Measurements from ENCODE around the gene TMF1.

TMF1 gene, protein sequence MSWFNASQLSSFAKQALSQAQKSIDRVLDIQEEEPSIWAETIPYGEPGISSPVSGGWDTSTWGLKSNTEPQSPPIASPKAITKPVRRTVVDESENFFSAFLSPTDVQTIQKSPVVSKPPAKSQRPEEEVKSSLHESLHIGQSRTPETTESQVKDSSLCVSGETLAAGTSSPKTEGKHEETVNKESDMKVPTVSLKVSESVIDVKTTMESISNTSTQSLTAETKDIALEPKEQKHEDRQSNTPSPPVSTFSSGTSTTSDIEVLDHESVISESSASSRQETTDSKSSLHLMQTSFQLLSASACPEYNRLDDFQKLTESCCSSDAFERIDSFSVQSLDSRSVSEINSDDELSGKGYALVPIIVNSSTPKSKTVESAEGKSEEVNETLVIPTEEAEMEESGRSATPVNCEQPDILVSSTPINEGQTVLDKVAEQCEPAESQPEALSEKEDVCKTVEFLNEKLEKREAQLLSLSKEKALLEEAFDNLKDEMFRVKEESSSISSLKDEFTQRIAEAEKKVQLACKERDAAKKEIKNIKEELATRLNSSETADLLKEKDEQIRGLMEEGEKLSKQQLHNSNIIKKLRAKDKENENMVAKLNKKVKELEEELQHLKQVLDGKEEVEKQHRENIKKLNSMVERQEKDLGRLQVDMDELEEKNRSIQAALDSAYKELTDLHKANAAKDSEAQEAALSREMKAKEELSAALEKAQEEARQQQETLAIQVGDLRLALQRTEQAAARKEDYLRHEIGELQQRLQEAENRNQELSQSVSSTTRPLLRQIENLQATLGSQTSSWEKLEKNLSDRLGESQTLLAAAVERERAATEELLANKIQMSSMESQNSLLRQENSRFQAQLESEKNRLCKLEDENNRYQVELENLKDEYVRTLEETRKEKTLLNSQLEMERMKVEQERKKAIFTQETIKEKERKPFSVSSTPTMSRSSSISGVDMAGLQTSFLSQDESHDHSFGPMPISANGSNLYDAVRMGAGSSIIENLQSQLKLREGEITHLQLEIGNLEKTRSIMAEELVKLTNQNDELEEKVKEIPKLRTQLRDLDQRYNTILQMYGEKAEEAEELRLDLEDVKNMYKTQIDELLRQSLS

GRCh38 chr3:69051756-69052471 is at the start of gene TMF1:
TSS of gene TMF1 (minus strand) at chr3:69052333. CDS start at chr3:69052086, 247 bp downstream.
- DNase-seq = peak; percentile 99

GRCh38 chr3:69099576-69099975 is 47.4 kb upstream of the TMF1 start:
- no peak for DNase-seq

- no peak for DNase-seq
Measured at GRCh38 chr3:69097407-69098086, 45.4 kb upstream of the TMF1 start.

- no peak for DNase-seq
Measured at GRCh38 chr3:69096299-69096698, 44.2 kb upstream of the TMF1 start.

- no peak for DNase-seq
Measured at GRCh38 chr3:69095636-69096035, 43.5 kb upstream of the TMF1 start.

DNA sequence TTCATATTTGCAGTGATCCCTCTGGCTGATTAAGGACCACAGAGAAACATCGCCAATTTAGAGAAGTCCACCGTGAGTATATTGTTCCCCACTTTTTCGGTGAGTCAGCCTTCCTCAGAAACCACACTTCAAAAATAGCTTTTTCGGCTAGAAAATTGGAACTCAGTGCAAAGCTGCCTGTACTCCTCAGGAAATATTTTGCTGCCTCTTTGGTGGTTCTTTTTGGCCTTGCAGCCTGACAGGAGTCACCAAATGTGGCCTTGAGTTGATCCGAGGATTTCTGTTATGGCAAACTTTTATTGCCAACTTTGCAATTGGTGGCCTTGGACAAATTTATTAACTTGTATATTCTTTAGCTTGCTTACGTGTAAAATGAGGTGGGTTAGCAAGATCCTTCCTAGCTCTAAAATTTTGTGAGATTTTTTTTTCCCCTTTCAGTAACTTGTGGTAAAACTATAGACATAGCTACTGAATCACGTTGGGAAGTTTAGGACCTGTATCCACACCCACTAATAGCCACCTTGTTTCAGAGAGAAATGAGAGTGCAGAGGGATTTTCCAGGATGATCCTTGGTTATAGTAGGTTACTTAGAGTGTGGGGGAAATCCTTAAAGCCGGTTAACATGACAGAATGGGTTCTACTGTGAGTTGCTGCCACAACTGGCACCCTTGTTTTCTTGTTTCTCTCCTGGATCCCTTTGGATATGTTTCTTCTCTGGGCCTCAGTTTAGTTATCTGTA is 42.5 kb upstream of the TMF1 start:
- DNase-seq = peak; percentile 73

DNA sequence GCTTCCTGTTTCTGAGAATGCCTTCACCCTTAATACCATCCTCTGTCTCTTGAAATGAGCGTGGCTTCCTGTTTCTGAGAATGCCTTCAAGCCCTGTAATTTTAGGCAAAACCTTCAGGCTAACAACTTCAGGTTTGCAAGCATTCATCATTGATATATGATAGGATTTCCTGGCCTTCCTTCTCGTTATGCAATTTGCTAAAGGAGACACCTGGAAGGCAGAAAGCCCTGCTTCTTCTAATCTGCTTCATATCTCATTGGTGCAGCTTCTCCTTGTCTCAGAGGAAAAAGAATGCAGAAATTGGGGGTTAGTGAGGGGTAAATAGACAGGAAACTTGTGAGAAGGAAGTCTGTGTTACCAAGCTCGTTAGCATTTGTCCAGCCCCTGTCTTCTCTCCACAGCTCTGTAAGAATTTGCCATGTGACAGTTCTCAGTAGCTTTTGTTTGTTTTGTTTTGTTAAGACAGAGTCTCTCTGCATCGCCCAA is 39.9 kb upstream of the TMF1 start:
- DNase-seq = no peak

DNA sequence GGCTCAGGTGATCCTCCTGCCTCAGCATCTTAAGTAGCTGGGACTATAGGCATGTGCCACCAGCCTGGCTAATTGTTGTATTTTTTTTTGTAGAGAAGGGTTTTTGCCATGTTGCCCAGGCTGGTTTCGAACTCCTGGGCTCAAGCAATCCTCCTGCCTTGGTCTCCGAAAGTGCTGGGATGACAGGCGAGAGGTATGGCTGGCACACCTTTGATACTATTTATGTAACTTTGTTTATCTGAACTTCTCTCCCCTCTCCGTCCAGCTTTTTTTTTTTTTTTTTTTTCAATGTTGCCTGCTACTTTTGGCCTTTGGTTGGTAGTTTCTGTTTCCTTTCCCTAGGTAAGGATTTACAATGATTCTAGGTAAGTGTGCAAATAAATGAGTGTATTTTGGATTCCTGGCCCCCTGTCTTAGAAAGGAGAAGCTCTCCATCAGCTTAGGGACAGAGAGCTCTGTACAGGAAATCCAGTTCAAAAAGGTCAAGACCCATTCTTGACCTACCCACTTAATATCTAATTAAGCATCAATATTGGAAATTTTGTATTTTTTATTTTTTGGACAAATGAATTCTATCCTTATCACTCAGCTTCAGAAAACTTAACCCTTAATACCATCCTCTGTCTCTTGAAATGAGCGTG is 39.4 kb upstream of the TMF1 start:
- DNase-seq = no peak

DNA sequence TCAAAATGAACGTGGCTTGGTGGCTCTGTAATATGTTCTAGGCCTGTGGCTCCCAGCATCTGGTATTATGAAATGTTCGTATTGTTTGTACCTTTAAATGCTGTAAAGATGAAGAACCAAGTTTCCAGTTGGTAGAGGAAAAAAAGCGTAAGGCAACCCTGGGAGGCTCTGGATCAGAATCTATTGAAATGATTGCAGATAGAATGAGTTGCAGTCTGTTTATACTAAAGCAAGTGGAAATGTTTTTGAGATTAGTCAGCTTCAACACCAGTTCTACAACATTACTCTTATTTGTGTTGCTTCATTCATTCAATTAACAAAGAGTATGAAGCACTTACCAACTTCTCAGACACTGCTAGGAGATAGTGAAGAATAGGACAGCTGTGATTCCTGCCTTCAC is 37.9 kb upstream of the TMF1 start:
- DNase-seq = peak; percentile 71

- peak; percentile 52 for DNase-seq
Measured at GRCh38 chr3:69088063-69088462, 35.9 kb upstream of the TMF1 start.

DNA sequence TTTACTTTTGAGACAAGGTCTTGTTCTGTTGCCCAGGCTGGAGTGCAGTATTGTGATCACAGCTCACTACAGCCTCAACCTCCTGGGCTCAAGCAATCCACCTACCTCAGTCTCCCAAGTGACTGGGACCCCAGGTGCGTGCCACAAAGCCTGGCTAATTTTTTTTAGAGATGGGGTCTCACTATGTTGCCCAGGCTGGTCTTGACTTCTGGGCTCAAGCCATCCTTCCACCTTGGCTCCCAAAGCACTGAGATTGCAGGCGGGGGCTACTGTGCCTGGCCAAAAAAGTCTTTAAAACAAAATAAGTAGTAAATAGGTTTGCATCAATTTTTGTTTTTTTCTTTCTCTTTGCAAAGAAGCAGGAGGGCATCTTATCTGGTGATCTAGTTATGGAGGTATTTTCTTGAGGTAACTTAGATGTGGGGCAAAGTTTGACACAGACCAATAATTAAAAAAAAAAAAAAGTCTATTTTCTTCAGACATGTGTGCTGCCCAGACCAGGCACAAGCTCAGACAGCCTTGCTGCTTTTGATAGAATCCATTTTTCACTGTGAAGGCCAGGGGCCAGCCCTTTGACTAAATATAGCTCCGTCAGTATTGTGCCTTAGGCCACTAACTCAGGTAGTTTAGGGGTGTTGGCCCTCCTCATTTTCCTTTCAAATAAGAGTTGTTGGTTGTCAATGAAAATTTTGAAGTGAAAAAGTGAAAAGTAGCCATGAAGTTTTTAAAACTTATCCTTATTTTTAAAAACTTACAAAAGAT is 35.1 kb upstream of the TMF1 start:
- DNase-seq = no peak

DNA sequence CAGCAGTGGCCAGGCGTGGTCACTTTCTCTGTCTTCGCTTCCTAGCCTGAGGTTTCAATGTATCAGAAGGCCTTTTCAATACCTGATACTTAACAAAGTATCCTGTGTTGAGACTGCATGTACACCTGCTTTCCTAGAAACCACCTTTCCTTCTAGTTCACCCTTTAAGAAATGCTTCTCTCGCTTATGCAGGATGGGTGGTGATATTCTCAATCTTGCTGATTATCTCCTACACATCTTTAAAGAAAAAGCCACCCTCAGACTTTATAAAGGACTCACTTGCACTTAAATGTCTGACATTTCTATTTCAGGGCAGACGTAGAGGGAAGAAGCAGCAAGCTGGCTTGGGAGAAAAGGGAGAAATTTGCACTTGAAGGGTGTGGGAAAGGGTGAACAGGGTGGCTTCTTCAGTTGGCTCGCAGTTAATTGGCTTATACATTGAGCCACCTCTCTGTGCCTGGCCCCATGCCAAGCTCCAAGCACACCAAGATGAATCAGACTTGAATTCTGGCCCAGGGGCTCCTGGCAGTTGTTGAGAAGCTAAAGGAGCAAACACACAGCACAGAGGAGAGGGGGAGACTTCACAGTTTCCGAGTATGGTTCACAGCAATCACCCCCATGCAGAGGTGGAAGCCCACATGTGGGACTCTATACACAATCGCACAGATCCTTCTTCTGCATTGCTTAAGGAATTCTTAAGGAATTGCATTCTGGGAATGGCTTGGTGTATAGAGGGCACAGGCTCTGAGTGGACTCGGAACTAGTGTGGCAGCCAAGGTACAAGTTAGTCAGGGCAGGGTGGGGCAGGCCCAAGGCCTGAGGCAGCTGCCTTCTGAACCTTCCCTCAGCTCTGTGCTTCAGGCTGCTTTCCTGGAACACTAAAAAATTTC is 33.9 kb upstream of the TMF1 start:
- DNase-seq = peak; percentile 95

- peak; percentile 6 for DNase-seq
Measured at GRCh38 chr3:69085168-69085832, 33.2 kb upstream of the TMF1 start.

DNA sequence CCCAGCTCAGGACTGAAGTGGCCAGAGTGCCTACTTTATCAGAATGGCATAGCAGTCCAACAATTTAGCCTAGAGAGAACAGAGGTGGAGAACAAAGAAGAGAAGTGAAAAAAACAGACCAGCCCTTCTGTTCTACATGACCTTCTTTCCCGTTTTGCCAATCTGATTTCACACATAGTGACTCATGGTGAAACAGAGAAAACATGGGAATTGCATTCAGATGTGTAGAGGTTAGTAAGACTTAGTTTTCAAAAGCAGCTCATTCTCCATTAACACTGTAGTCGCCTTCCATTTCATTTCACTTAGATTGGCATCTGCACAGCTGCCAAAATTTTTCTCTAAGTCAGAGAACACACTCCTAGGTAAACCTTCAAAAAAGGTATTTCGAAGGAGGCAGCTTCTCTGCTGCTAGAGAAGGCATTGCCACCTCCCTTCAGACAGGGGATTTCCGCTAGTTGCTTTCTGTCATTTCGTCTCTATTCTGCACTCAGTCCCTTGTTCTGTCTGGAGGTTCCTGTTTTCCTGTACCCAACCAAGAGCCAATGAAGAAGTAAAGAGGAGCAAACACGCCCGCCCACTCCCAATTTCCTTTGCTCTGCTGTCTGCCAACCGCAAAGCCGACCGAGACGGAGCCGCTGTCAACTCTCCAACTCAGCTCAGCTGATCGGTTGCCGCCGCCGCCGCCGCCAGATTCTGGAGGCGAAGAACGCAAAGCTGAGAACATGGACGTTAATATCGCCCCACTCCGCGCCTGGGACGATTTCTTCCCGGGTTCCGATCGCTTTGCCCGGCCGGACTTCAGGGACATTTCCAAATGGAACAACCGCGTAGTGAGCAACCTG is 32.4 kb upstream of the TMF1 start, which contains the start of gene ARL6IP5:
ARL6IP5 (plus strand) TSS at position 612 of the 842 bp plus-strand sequence; CDS start at position 723, 111 bp downstream.
- DNase-seq = peak; percentile 94

DNA sequence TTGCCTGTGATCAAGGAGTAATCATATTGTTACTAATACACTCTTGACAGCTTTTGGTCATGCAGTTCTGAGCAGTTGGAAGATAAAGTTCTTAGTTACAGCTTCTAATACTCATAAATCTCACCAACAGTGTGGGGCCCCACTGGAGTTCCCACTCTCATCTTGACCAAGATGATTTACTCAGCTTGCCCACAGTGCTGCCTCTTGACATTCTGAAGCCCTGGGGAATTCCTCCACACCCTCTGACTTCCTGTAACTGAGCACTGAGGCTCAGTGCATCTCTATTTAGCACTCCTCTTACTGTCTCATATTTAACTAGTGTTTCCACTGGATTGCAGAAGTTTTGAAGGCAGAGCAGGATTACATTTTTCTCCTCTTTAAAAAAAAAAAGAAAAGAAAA is 30.7 kb upstream of the TMF1 start:
- DNase-seq = peak; percentile 82

- DNase-seq = no peak
Measured at GRCh38 chr3:69082361-69082760, 30.2 kb upstream of the TMF1 start.

- DNase-seq = peak; percentile 46
Measured at GRCh38 chr3:69081583-69082262, 29.6 kb upstream of the TMF1 start.
